ENCODE measurements around the gene COASY. TPM values are rescaled to one million over a fixed set of nuclear protein-coding genes. Genes with fewer than 3 reads are reported as not detected.
"Not testable (repeated sequence)": the region's sequence is repeated elsewhere in the genome, so short reads cannot be mapped to it uniquely, and the experiment has no call there.

COASY gene
- total RNA-seq, 2 donors from 2014 or later, result 24.1 to 60.6 TPM

GRCh38 chr17:42547001-42547461, 14.9 kb upstream of the COASY start:
- Histone ChIP-seq H3K27ac (no peak overlapping the region), H3K9me3 (no peaks in the 10 kb centered on the region), H3K4me1 (peaks cover 22% of the 10 kb centered on the region), H3K4me3 (no peak overlapping the region), H3K27me3 (no peaks in the 10 kb centered on the region), H3K36me3 (replicated peaks in 1 of 2; ENCODE audit: insufficient read depth in 1 of 2, low read depth in 2 of 2) (peaks cover 0 to 2% of the 10 kb centered on the region in 2 donors)
- no peak for ATAC-seq
- no peak for TF ChIP-seq CTCF (IDR thresholded peaks at IDR 0.05)
- no peak for TF ChIP-seq POLR2A (IDR thresholded peaks at IDR 0.05)
- whole genome bisulfite sequencing, 2 donors, result 78 to 82% methylated on average over 11 to 23 of the region's 23 CpGs
- intact Hi-C loops (cut with DNase I), result no loop called here
- DNase-seq, result no peak

- H3K4me1 ChIP-seq, result peaks cover 22% of the 10 kb centered on the region
- peak overlapping the region in 1 of 4 donors; percentile 21 for H3K27ac ChIP-seq
- intact Hi-C loops (cut with DNase I), result no loop called here
- H3K9me3 ChIP-seq, result no peaks in the 10 kb centered on the region
- no peak overlapping the region for H3K4me3 ChIP-seq
- H3K27me3 ChIP-seq, result no peaks in the 10 kb centered on the region
- ATAC-seq, result peak; percentile 24
- TF ChIP-seq POLR2A (IDR thresholded peaks at IDR 0.05), result peak in 1 of 3 donors; percentile 16
- no peak for TF ChIP-seq CTCF (IDR thresholded peaks at IDR 0.05)
- WGBS, 2 donors, result 43% methylated on average over 13 of the region's 14 CpGs; no CpG with 5 or more reads in 1 of the 2 donors
- peak in 3 of 4 donors; percentile 27 to 57 (median 38) for DNase-seq
- no peaks in the 10 kb centered on the region for H3K36me3 ChIP-seq (replicated peaks in 1 of 2; ENCODE audit: insufficient read depth in 1 of 2, low read depth in 2 of 2)
Observed at GRCh38 chr17:42547698-42548069, 14.3 kb upstream of the COASY start.

- H3K36me3 ChIP-seq (replicated peaks in 1 of 2; ENCODE audit: insufficient read depth in 1 of 2, low read depth in 2 of 2), result no peaks in the 10 kb centered on the region
- no peak overlapping the region for H3K4me3 ChIP-seq
- no peaks in the 10 kb centered on the region for H3K9me3 ChIP-seq
- H3K27ac ChIP-seq, result peak overlapping the region in 1 of 4 donors; percentile 21
- TF ChIP-seq POLR2A (IDR thresholded peaks at IDR 0.05) (peak in 2 of 3 donors; percentile 20 to 22), CTCF (IDR thresholded peaks at IDR 0.05) (peak; percentile 51 to 84 (median 72))
- 9 to 32% methylated on average over 8 to 72 of the region's 74 CpGs for WGBS, 2 donors
- peak; percentile 89 for ATAC-seq
- H3K4me1 ChIP-seq, result peaks cover 28% of the 10 kb centered on the region
- intact Hi-C loops (cut with DNase I), result no loop called here
- peak; percentile 90 to 94 (median 93) for DNase-seq
- no peaks in the 10 kb centered on the region for H3K27me3 ChIP-seq
Observed at GRCh38 chr17:42548070-42548837, 13.7 kb upstream of the COASY start.

- Histone ChIP-seq H3K27me3 (no peaks in the 10 kb centered on the region), H3K36me3 (replicated peaks in 1 of 2; ENCODE audit: insufficient read depth in 1 of 2, low read depth in 2 of 2) (no peaks in the 10 kb centered on the region), H3K27ac (no peak overlapping the region), H3K4me3 (no peak overlapping the region), H3K4me1 (peaks cover 37% of the 10 kb centered on the region), H3K9me3 (no peaks in the 10 kb centered on the region)
- TF ChIP-seq CTCF (IDR thresholded peaks at IDR 0.05), result no peak
- no peak for TF ChIP-seq POLR2A (IDR thresholded peaks at IDR 0.05)
- WGBS, 2 donors, result 67 to 73% methylated on average over 14 of the region's 14 CpGs
- ATAC-seq (no peak), DNase-seq (no peak)
- intact Hi-C loops (cut with DNase I), result no loop called here
Observed at GRCh38 chr17:42548993-42549755, 12.8 kb upstream of the COASY start.

- WGBS, 2 donors, result 89% methylated on average over 15 of the region's 15 CpGs; no CpG with 5 or more reads in 1 of the 2 donors
- H3K27me3 ChIP-seq; DNase-seq; H3K9me3 ChIP-seq; H3K4me3 ChIP-seq; H3K36me3 ChIP-seq (replicated peaks in 1 of 2; ENCODE audit: insufficient read depth in 1 of 2, low read depth in 2 of 2); intact Hi-C loops (cut with DNase I); ATAC-seq: not testable (repeated sequence)
- Histone ChIP-seq H3K27ac (peak within 1 kb of the TSS in 1 of 4 donors; percentile 94), H3K4me1 (peaks cover 43% of the 10 kb centered on the region)
Observed at GRCh38 chr17:42552736-42553135, 9.2 kb upstream of the COASY start, which contains the start of gene HSD17B1. Gene HSD17B1 (plus strand): TSS chr17:42552923. CDS start chr17:42552934, 11 bp downstream.
